Measurements from ENCODE around the gene MEDAG.

Gene MEDAG

GRCh38 chr13:30905932-30906383 lies at the start of gene MEDAG:
Gene MEDAG, plus strand, starts transcription at chr13:30906271. Its CDS starts 245 bp downstream, at chr13:30906516.
- DNase-seq (ENCODE audit: insufficient read length, low spot score) (no peak), FAIRE-seq (no peak)
- TF ChIP-seq CTCF (IDR thresholded peaks at IDR 0.05; ENCODE audit: insufficient read depth, missing control alignments): no peak

GRCh38 chr13:30857018-30857417 lies 49.1 kb upstream of the MEDAG start:
- DNase-seq (ENCODE audit: insufficient read length, low spot score): no peak
- no peak for FAIRE-seq
- no peak for TF ChIP-seq CTCF (IDR thresholded peaks at IDR 0.05; ENCODE audit: insufficient read depth, missing control alignments)

DNA sequence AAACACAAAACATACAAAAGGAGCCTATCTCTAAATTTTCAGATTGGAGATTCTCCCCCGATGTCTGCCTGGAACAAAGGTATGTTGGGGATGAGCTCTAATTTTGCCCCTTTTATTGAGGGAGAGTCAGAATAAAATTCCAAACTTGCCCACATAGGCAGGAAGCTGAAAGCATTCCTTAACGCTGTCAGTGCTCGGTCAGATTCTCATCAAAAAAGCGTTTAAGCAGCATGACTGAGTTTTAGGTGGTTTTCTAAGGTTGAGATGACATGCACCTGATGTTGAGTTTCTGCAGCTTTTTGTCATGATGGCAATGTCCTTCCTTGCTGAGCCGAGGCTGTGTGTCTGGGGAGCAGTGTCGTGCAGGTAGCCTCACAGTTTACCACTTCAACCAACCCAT lies 48.4 kb upstream of the MEDAG start:
- FAIRE-seq (no peak), DNase-seq (ENCODE audit: insufficient read length, low spot score) (no peak)
- no peak for TF ChIP-seq CTCF (IDR thresholded peaks at IDR 0.05; ENCODE audit: insufficient read depth, missing control alignments)

DNA sequence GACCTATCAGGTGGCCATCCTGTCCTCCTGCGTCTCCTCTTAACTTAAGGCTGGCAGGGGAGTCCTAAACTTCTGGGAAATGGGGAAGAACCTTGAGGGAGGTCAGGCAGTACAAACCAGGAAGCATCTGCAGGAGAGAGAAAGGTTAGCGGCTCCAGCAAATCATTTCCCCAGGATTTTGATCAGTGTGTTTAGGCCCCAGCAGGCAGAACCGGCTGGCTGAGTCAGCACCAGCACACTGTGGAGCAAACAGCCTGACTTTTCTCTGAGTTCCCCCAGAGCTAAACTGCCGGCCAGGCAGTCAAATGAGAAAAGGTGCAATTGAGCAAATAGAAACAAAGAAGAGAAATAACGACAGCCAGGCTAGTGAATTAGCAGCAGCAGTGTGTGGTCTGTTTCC lies 46.7 kb upstream of the MEDAG start:
- no peak for TF ChIP-seq CTCF (IDR thresholded peaks at IDR 0.05; ENCODE audit: insufficient read depth, missing control alignments)
- DNase-seq (ENCODE audit: insufficient read length, low spot score) (no peak), FAIRE-seq (no peak)

- DNase-seq (ENCODE audit: insufficient read length, low spot score) (no peak), FAIRE-seq (no peak)
- no peak for TF ChIP-seq CTCF (IDR thresholded peaks at IDR 0.05; ENCODE audit: insufficient read depth, missing control alignments)
Observed at GRCh38 chr13:30861163-30861562, 44.9 kb upstream of the MEDAG start.

DNA sequence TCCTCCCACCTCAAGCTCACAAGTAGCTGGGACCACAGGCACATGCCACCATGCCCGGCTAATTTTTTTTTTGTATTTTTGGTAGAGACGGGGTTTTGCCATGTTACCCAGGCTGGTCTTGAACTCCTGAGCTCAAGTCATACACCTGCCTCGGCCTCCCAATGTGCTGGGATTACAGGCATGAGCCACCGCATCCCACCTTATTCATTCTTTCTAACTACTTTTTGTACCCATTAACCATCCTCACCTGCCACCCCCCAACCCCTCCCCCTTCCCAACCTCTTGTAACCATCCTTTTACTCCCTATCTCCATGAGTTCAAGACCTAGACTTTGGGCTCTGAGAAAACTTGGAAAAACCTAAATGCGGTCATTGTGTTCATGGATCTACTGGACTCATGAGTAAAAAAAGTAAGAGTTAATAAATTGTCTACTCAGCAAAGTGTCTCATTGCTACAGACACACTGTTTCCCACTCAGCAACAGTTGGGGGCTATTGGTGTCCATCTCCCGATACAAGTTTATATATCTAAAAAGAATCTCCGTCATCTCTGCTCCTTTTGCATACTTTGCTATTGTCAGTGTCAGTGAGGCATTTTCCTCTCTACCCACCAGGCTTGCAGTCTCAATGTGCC lies 44.1 kb upstream of the MEDAG start:
- TF ChIP-seq CTCF (IDR thresholded peaks at IDR 0.05; ENCODE audit: insufficient read depth, missing control alignments): no peak
- no peak for FAIRE-seq
- DNase-seq (ENCODE audit: insufficient read length, low spot score): no peak

DNA sequence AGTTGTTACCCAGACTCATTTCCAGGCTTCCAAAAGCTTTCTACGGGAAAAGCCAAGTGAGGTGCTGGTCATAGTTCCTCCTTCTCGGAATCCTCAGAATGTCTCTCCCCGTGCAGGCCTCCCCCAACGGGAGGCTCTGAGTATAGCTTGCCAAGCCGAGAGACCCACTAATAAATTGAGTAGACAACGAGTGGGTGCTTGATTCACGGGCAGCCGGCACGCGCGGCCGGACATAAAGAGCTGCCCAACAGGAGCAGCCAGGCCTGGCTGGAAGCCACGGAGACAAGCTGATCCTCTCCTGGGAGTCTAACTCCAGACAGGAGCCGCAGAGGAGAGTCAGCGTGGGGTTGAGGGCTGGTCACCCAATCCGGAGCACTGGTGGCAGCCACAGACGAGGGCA lies 43.4 kb upstream of the MEDAG start:
- no peak for DNase-seq (ENCODE audit: insufficient read length, low spot score)
- no peak for FAIRE-seq
- TF ChIP-seq CTCF (IDR thresholded peaks at IDR 0.05; ENCODE audit: insufficient read depth, missing control alignments): no peak

Measured in D721Med (cell line).